Upper lobe of left lung (tissue), 6 donors: ENCODE data around the gene ESYT1. TPM values are rescaled to one million over a fixed set of nuclear protein-coding genes. Genes with fewer than 3 reads are reported as not detected.

Source experiments
- ATAC-seq, 2 donors: fragments of 200-7000 bp; cut with Tn5 transposase; one replicate each; pipeline ENCODE4 v1.9.1; 2022; ENCODE audit warnings: mild to moderate bottlenecking in 2 of 2, moderate library complexity in 2 of 2; ENCODE audit not compliant: low FRiP score in 2 of 2
- DNase-seq, 2 donors: peaks; one replicate each; pipeline ENCODE4 v3.0.0-alpha.2; 2019 to 2020
- H3K27ac ChIP-seq, 4 donors: fragments of 200-600 bp; sonication (generic); one replicate each; pipeline ENCODE4 v1.5.1; 2016 to 2019
- H3K27me3 ChIP-seq, 4 donors: fragments of 200-600 bp; sonication (generic); one replicate each; pipeline ENCODE4 v1.5.1; 2017 to 2019
- H3K36me3 ChIP-seq, 4 donors: fragments of 200-600 bp; sonication (generic); one replicate each; pipeline ENCODE4 v1.5.1; 2016 to 2019
- H3K4me1 ChIP-seq, 4 donors: fragments of 200-600 bp; sonication (generic); one replicate each; pipeline ENCODE4 v1.5.1; 2018 to 2019
- H3K4me3 ChIP-seq, 4 donors: fragments of 200-600 bp; sonication (generic); one replicate each; pipeline ENCODE4 v1.5.1; 2017 to 2019; ENCODE audit warnings: mild to moderate bottlenecking in 2 of 4, moderate library complexity in 1 of 4
- H3K9me3 ChIP-seq, 4 donors: fragments of 200-600 bp; sonication (generic); one replicate each; pipeline ENCODE4 v1.5.1; 2018 to 2019
- EP300 ChIP-seq, 4 donors: sonication (generic); formaldehyde crosslinking; IDR thresholded peaks; one replicate each; pipeline ENCODE4 v1.5.1; 2017; ENCODE audit warnings: antibody characterized with exemption in 4 of 4, control low read depth in 2 of 4
- POLR2A ChIP-seq, 4 donors: fragments of 450-650 bp; IDR thresholded peaks; one replicate each; pipeline ENCODE4 v1.5.1; 2016 to 2017; ENCODE audit warnings: antibody characterized with exemption in 4 of 4, mild to moderate bottlenecking in 2 of 4
- POLR2AphosphoS5 ChIP-seq, 2 donors: sonication (generic); formaldehyde crosslinking; IDR thresholded peaks; one replicate each; pipeline ENCODE4 v1.5.1; 2017; ENCODE audit warnings: antibody characterized with exemption in 2 of 2
- WGBS, 2 donors: methylation state at CpG; one replicate each; pipeline ENCODE4 v1.1.5; 2017 to 2018; 5-methylcytosine and 5-hydroxymethylcytosine counted together
- total RNA-seq, 6 donors: library from RNA; depleted of rRNA in 4 of 6; stranded (reverse); fragments of >200 nt in 4 of 6; gene quantifications; one replicate each; pipeline versions ENCODE4 v1.1.0 to v1.2.1, GENCODE V29; 2016 to 2021
- TF ChIP-seq, protein P1 (sequence below), 6 experiments: fragments of 450-650 bp in 4 of 6; fragments of 200-600 bp in 2 of 6; sonication (generic) in 2 of 6; IDR thresholded peaks; one replicate each; pipeline ENCODE4 v1.5.1; 2016 to 2019; ENCODE audit warnings: antibody characterized with exemption in 6 of 6
- donor health status: DM: no; HTN: no; CAD: no; lungs with moderate emphysema.
- donor health status: DM: no; HTN: yes; CAD: no; lungs with severe emphysema.

Gene ESYT1
- total RNA-seq, 6 donors from 2014 or later: 73.9 to 132 (median 112) TPM

- 88 to 91% methylated on average over 17 of the region's 17 CpGs for WGBS, 2 donors
- TF ChIP-seq POLR2AphosphoS5 (IDR thresholded peaks at IDR 0.05) (no peak), POLR2A (IDR thresholded peaks at IDR 0.05) (no peak), EP300 (IDR thresholded peaks at IDR 0.05) (no peak)
- TF ChIP-seq, protein P1, sequence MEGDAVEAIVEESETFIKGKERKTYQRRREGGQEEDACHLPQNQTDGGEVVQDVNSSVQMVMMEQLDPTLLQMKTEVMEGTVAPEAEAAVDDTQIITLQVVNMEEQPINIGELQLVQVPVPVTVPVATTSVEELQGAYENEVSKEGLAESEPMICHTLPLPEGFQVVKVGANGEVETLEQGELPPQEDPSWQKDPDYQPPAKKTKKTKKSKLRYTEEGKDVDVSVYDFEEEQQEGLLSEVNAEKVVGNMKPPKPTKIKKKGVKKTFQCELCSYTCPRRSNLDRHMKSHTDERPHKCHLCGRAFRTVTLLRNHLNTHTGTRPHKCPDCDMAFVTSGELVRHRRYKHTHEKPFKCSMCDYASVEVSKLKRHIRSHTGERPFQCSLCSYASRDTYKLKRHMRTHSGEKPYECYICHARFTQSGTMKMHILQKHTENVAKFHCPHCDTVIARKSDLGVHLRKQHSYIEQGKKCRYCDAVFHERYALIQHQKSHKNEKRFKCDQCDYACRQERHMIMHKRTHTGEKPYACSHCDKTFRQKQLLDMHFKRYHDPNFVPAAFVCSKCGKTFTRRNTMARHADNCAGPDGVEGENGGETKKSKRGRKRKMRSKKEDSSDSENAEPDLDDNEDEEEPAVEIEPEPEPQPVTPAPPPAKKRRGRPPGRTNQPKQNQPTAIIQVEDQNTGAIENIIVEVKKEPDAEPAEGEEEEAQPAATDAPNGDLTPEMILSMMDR (IDR thresholded peaks at IDR 0.05): no peak
- Histone ChIP-seq H3K9me3 (no peaks in the 10 kb centered on the region), H3K27ac (peak overlapping the region in 2 of 4 donors; percentile 6 to 97), H3K4me1 (peaks cover 26 to 42% (median 33%) of the 10 kb centered on the region in 4 donors), H3K36me3 (peaks cover 70 to 100% (median 90%) of the 10 kb centered on the region in 4 donors), H3K27me3 (no peaks in the 10 kb centered on the region), H3K4me3 (no peak overlapping the region)
- peak in 1 of 2 donors; percentile 80 for DNase-seq
- peak; percentile 2 to 5 for ATAC-seq
Measured at GRCh38 chr12:56164345-56164729, 36.3 kb downstream of the ESYT1 start.

DNA sequence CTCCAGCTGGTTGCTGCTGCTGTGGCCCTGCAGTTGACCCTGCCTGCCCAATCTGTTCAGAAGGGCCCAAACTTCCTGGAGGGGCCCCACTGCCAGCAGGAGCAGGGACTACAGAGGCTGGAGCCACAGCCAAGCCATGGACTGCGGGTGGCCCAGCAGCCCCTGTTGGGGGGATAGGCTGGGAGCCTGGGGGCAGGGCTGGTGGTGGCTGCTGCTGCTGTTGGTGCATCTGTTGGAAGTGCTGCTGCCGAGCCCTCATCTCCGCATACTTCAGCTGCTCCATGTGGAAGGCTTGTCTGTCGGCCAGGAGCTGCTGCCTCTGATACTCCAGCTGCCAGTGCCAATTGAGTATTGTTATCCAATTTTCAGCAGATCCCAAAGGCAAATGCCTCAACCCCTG lies 37.3 kb downstream of the ESYT1 start:
- H3K27ac ChIP-seq: peak overlapping the region in 1 of 4 donors; percentile 2
- no peaks in the 10 kb centered on the region for H3K9me3 ChIP-seq
- H3K4me3 ChIP-seq: no peak overlapping the region
- 75% methylated on average over 4 of the region's 4 CpGs; no CpG with 5 or more reads in 1 of the 2 donors for WGBS, 2 donors
- H3K36me3 ChIP-seq: peaks cover 74 to 100% (median 91%) of the 10 kb centered on the region in 4 donors
- peaks cover 16 to 32% (median 23%) of the 10 kb centered on the region in 4 donors for H3K4me1 ChIP-seq
- DNase-seq (peak in 1 of 2 donors; percentile 63), ATAC-seq (no peak)
- no peaks in the 10 kb centered on the region for H3K27me3 ChIP-seq
- TF ChIP-seq EP300 (IDR thresholded peaks at IDR 0.05): no peak
- no peak for TF ChIP-seq POLR2AphosphoS5 (IDR thresholded peaks at IDR 0.05)
- TF ChIP-seq POLR2A (IDR thresholded peaks at IDR 0.05): no peak
- TF ChIP-seq, protein P1 (IDR thresholded peaks at IDR 0.05): no peak

- no peak for TF ChIP-seq POLR2A (IDR thresholded peaks at IDR 0.05)
- TF ChIP-seq, protein P1 (IDR thresholded peaks at IDR 0.05): no peak
- TF ChIP-seq EP300 (IDR thresholded peaks at IDR 0.05): no peak
- no peak for TF ChIP-seq POLR2AphosphoS5 (IDR thresholded peaks at IDR 0.05)
- no peaks in the 10 kb centered on the region for H3K9me3 ChIP-seq
- peaks cover 77 to 100% (median 89%) of the 10 kb centered on the region in 4 donors for H3K36me3 ChIP-seq
- ATAC-seq (no peak), DNase-seq (peak in 1 of 2 donors; percentile 69)
- 73 to 80% methylated on average over 11 of the region's 11 CpGs for WGBS, 2 donors
- no peaks in the 10 kb centered on the region for H3K27me3 ChIP-seq
- H3K4me3 ChIP-seq: no peak overlapping the region
- no peaks in the 10 kb centered on the region for H3K4me1 ChIP-seq
- no peak overlapping the region for H3K27ac ChIP-seq
Measured at GRCh38 chr12:56169229-56169759, 41.2 kb downstream of the ESYT1 start.

- TF ChIP-seq, protein P1 (IDR thresholded peaks at IDR 0.05): no peak
- TF ChIP-seq POLR2AphosphoS5 (IDR thresholded peaks at IDR 0.05) (no peak), EP300 (IDR thresholded peaks at IDR 0.05) (no peak), POLR2A (IDR thresholded peaks at IDR 0.05) (no peak)
- WGBS, 2 donors: 86 to 94% methylated on average over 7 of the region's 7 CpGs
- H3K36me3 ChIP-seq: peaks cover 59 to 100% (median 89%) of the 10 kb centered on the region in 4 donors
- H3K9me3 ChIP-seq: no peaks in the 10 kb centered on the region
- ATAC-seq (no peak), DNase-seq (no peak)
- no peak overlapping the region for H3K4me3 ChIP-seq
- H3K4me1 ChIP-seq: no peaks in the 10 kb centered on the region
- H3K27me3 ChIP-seq: no peaks in the 10 kb centered on the region
- H3K27ac ChIP-seq: no peak overlapping the region
Measured at GRCh38 chr12:56172839-56173238, 44.8 kb downstream of the ESYT1 start.

GRCh38 chr12:56178347-56178746 lies 50.3 kb downstream of the ESYT1 start:
- H3K9me3 ChIP-seq: no peaks in the 10 kb centered on the region
- WGBS, 2 donors: 93 to 96% methylated on average over 3 of the region's 3 CpGs
- DNase-seq: no peak
- no peaks in the 10 kb centered on the region for H3K4me1 ChIP-seq
- TF ChIP-seq POLR2A (IDR thresholded peaks at IDR 0.05): no peak
- TF ChIP-seq POLR2AphosphoS5 (IDR thresholded peaks at IDR 0.05): no peak
- TF ChIP-seq, protein P1 (IDR thresholded peaks at IDR 0.05): no peak
- TF ChIP-seq EP300 (IDR thresholded peaks at IDR 0.05): no peak
- H3K36me3 ChIP-seq: peaks cover 42 to 100% (median 86%) of the 10 kb centered on the region in 4 donors
- H3K4me3 ChIP-seq: no peak overlapping the region
- no peak for ATAC-seq
- H3K27ac ChIP-seq: no peak overlapping the region
- H3K27me3 ChIP-seq: no peaks in the 10 kb centered on the region
